GM18868 (cell line): ENCODE data around the gene MKRN2.
"Not testable (repeated sequence)": the region's sequence is repeated elsewhere in the genome, so short reads cannot be mapped to it uniquely, and the experiment has no call there.

ENCODE experiments used
- ATAC-seq: cut with Tn5 transposase; IDR thresholded peaks from one replicate; pipeline ENCODE4 v1.9.1; 2021; ENCODE audit warnings: mild to moderate bottlenecking, moderate library complexity; ENCODE audit not compliant: unreplicated experiment

Gene MKRN2

GRCh38 chr3:12627370-12627769, 70.5 kb downstream of the MKRN2 start:
- no peak for ATAC-seq

- no peak for ATAC-seq
Observed at GRCh38 chr3:12628813-12629212, 71.9 kb downstream of the MKRN2 start.

GRCh38 chr3:12629560-12629959, 72.7 kb downstream of the MKRN2 start:
- no peak for ATAC-seq

GRCh38 chr3:12630292-12630691, 73.4 kb downstream of the MKRN2 start:
- no peak for ATAC-seq

- ATAC-seq: not testable (repeated sequence)
Observed at GRCh38 chr3:12630843-12631242, 74.0 kb downstream of the MKRN2 start.

GRCh38 chr3:12632523-12632922, 75.6 kb downstream of the MKRN2 start:
- ATAC-seq: peak; percentile 74

- no peak for ATAC-seq
Observed at GRCh38 chr3:12633108-12633507, 76.2 kb downstream of the MKRN2 start.
